Activated CD8-positive, alpha-beta T cell treated with anti-CD3 and anti-CD28 coated beads for 36 hours (primary cell): Measurements from ENCODE around the gene C10orf90. TPM values are rescaled to one million over a fixed set of nuclear protein-coding genes. Genes with fewer than 3 reads are reported as not detected.

ENCODE experiments used
- ATAC-seq: fragments of 200-7000 bp; cut with Tn5 transposase; one replicate; pipeline ENCODE4 v1.10.0; 2021; ENCODE audit warnings: mild to moderate bottlenecking, moderate library complexity
- CTCF ChIA-PET: fragments of 350-600 bp; sonication (Branson Sonifier 250); formaldehyde crosslinking; loops from one replicate; lab custom pipeline; 2021; ENCODE audit warnings: antibody characterized with exemption; lab: Charles Lee
- POLR2A ChIA-PET: fragments of 350-600 bp; sonication (Branson Sonifier 250); formaldehyde crosslinking; loops from one replicate; lab custom pipeline; 2021; ENCODE audit warnings: antibody characterized with exemption; lab: Charles Lee
- DNase-seq: peaks from one replicate; pipeline ENCODE4 v3.0.0-alpha.2; 2020
- H3K27ac Mint-ChIP-seq: one replicate; pipeline ENCODE4 v1.8.0; 2021; ENCODE audit warnings: mild to moderate bottlenecking, mixed read lengths
- H3K27me3 Mint-ChIP-seq: one replicate; pipeline ENCODE4 v1.8.0; 2021; ENCODE audit warnings: mixed read lengths
- H3K36me3 Mint-ChIP-seq: one replicate; pipeline ENCODE4 v1.8.0; 2021; ENCODE audit warnings: low read depth, mixed read lengths
- H3K4me1 Mint-ChIP-seq: one replicate; pipeline ENCODE4 v1.8.0; 2021; ENCODE audit warnings: low read depth, mixed read lengths
- H3K4me3 Mint-ChIP-seq: one replicate; pipeline ENCODE4 v1.8.0; 2021; ENCODE audit warnings: mild to moderate bottlenecking, moderate library complexity, mixed read lengths
- H3K9me3 Mint-ChIP-seq: one replicate; pipeline ENCODE4 v1.8.0; 2021; ENCODE audit warnings: mixed read lengths
- CTCF ChIP-seq: fragments of 200-600 bp; IDR thresholded peaks from one replicate; pipeline ENCODE4 v1.8.0; 2022; ENCODE audit warnings: antibody characterized with exemption, mild to moderate bottlenecking
- intact Hi-C: fragments of 100-400 bp; cut with micrococcal nuclease; formaldehyde crosslinking; loops from one replicate; pipeline ENCODE4 v1.10.0; 2022
- total RNA-seq, 2 experiments: library from RNA; stranded (reverse); gene quantifications; one replicate each; pipeline ENCODE4 v1.2.3, GENCODE V29; 2021

Gene C10orf90
- total RNA-seq, 2 experiments from 2014 or later = not detected

- intact Hi-C loops = no loop called here
- DNase-seq (no peak), ATAC-seq (no peak)
- no peak for TF ChIP-seq CTCF
- no peaks in the 10 kb centered on the region for H3K27me3 Mint-ChIP-seq
- no peaks in the 10 kb centered on the region for H3K36me3 Mint-ChIP-seq
- H3K27ac Mint-ChIP-seq = no peak overlapping the region
- H3K9me3 Mint-ChIP-seq = no peaks in the 10 kb centered on the region
- ChIA-PET CTCF (no interaction called here), POLR2A (no interaction called here)
- H3K4me3 Mint-ChIP-seq = no peak overlapping the region
- H3K4me1 Mint-ChIP-seq = no peaks in the 10 kb centered on the region
Observed at GRCh38 chr10:126523071-126523470, 147.4 kb downstream of the C10orf90 start.

- no peaks in the 10 kb centered on the region for H3K9me3 Mint-ChIP-seq
- no peak overlapping the region for H3K4me3 Mint-ChIP-seq
- ChIA-PET POLR2A (no interaction called here), CTCF (no interaction called here)
- DNase-seq = no peak
- no peak for ATAC-seq
- H3K36me3 Mint-ChIP-seq = no peaks in the 10 kb centered on the region
- no peak for TF ChIP-seq CTCF
- H3K27me3 Mint-ChIP-seq = no peaks in the 10 kb centered on the region
- intact Hi-C loops = no loop called here
- H3K27ac Mint-ChIP-seq = no peak overlapping the region
- H3K4me1 Mint-ChIP-seq = no peaks in the 10 kb centered on the region
Observed at GRCh38 chr10:126521399-126521798, 149.1 kb downstream of the C10orf90 start.

GRCh38 chr10:126520751-126521317, 149.7 kb downstream of the C10orf90 start:
- Mint-ChIP-seq H3K9me3 (no peaks in the 10 kb centered on the region), H3K4me3 (no peak overlapping the region), H3K4me1 (no peaks in the 10 kb centered on the region), H3K27me3 (no peaks in the 10 kb centered on the region), H3K36me3 (no peaks in the 10 kb centered on the region), H3K27ac (no peak overlapping the region)
- ChIA-PET POLR2A (no interaction called here), CTCF (no interaction called here)
- ATAC-seq = no peak
- DNase-seq = no peak
- intact Hi-C loops = no loop called here
- no peak for TF ChIP-seq CTCF

GRCh38 chr10:126519992-126520391, 150.5 kb downstream of the C10orf90 start:
- POLR2A ChIA-PET = no interaction called here
- intact Hi-C loops = no loop called here

GRCh38 chr10:126519185-126519584, 151.3 kb downstream of the C10orf90 start:
- intact Hi-C loops = no loop called here
- Mint-ChIP-seq H3K4me3 (no peak overlapping the region), H3K36me3 (no peaks in the 10 kb centered on the region), H3K4me1 (no peaks in the 10 kb centered on the region), H3K9me3 (no peaks in the 10 kb centered on the region), H3K27ac (no peak overlapping the region), H3K27me3 (no peaks in the 10 kb centered on the region)
- ChIA-PET POLR2A (no interaction called here), CTCF (no interaction called here)
- TF ChIP-seq CTCF = no peak
- no peak for DNase-seq
- no peak for ATAC-seq

More at GRCh38 chr10:126519992-126520391, 150.5 kb downstream of the C10orf90 start:
- DNase-seq (no peak), ATAC-seq (no peak)
- no peak for TF ChIP-seq CTCF
- CTCF ChIA-PET = no interaction called here
- Mint-ChIP-seq H3K4me1 (no peaks in the 10 kb centered on the region), H3K27me3 (no peaks in the 10 kb centered on the region), H3K36me3 (no peaks in the 10 kb centered on the region), H3K4me3 (no peak overlapping the region), H3K9me3 (no peaks in the 10 kb centered on the region), H3K27ac (no peak overlapping the region)
